ENCODE measurements around the gene DCAF5.

Gene DCAF5

GRCh38 chr14:69142101-69142500 is 10.8 kb downstream of the DCAF5 start:
- no peak for DNase-seq

DNA sequence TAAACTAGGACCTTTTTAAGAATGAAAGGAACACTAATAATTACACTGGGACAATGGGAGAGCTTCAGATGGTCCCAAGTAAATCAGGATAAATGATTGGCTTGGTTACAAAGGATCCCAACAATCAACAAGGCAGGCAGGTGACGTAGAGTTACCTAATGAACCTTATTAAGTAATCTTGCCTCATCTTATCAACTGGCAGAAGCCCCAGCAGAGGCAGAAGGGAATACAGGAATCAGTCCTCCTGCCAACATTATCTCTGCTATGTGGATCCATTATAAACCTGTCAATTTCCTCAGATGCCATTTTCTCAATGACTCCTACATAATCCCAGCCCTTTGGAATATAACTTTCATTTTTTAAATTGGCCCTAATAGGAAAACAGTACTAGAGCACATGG is 11.4 kb downstream of the DCAF5 start:
- no peak for DNase-seq

- no peak for DNase-seq
Observed at GRCh38 chr14:69139743-69140142, 13.2 kb downstream of the DCAF5 start.

GRCh38 chr14:69137843-69138535 is 14.9 kb downstream of the DCAF5 start:
- no peak for DNase-seq

GRCh38 chr14:69137416-69137815 is 15.5 kb downstream of the DCAF5 start:
- DNase-seq: no peak

DNA sequence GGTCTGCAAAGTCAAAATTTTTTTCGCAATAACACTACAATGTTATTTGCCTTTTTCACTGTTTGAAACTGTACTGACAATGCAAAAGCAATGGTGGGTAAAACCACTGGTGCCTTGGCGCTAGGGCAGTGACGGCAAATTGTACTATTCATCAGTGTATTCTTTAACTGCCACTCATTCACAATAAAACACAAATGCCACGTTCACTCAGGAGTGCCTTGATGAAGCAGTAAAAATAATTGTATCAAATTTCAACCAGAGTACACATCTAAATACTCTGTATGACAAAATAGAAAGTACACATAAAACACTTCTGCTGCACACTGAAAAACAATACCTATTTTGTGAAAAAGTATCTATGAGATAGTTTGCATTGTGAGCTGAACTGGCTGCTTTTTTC is 17.8 kb downstream of the DCAF5 start:
- DNase-seq: no peak

- DNase-seq: peak in 1 of 2 experiments; percentile 39
Observed at GRCh38 chr14:69133206-69134125, 19.5 kb downstream of the DCAF5 start.

- no peak for DNase-seq
Observed at GRCh38 chr14:69132513-69133181, 20.3 kb downstream of the DCAF5 start.

GRCh38 chr14:69131176-69131575 is 21.7 kb downstream of the DCAF5 start:
- no peak for DNase-seq

- DNase-seq: peak; percentile 54 to 68
Observed at GRCh38 chr14:69129264-69129880, 23.5 kb downstream of the DCAF5 start.

DNA sequence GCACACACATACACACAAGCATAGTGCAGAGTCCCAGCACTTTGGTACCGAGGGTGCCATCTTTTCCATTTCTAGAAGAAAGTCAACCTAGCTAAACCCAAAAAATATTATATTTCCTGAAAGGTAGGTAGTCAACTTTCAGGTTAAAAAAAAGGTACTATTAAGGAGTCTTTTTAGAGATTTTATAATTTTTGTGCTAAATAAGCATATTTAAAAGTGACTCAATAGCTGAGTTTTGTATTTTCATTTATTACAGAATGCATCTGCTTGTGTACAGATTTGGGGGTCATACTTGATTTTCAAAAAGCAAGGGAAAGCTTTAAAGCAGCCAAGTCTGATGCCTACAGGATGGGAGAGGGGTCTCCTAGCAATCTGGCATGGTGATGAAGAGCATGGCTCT is 34.6 kb downstream of the DCAF5 start:
- no peak for DNase-seq

DNA sequence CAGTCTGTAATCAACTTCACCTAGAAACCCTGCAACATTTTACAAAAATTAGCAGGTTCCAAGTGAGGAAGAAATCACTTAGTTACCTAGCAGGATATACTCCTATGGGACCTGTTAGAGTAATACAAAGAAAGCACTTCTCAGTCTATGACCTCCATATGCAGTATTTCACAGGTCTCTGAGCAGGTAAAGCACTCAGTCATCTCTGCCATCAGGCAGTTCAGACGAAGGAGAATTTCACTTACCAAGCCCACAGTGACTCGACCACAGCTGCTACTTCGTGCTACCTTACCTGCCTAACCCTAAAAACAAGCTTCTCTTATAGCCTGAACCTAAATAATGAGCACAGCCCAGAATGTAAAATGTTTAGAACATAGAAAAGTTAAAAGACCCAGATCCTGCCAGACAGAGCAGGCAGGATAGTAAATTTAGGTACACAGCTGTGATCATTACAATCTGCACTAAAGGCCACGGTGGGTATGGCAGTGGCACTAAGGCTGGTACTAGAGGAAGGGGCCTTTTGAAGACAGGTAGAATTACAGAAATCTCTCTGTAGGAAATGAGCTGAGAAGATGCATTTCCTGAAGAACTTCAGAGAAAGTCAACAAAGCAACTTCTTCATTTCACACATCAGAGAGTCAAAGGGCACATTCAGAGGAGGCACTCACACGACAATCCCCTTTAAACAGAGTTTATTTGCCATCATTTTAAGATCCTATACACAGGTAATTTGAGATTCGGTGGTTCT is 35.7 kb downstream of the DCAF5 start:
- DNase-seq: no peak

DNA sequence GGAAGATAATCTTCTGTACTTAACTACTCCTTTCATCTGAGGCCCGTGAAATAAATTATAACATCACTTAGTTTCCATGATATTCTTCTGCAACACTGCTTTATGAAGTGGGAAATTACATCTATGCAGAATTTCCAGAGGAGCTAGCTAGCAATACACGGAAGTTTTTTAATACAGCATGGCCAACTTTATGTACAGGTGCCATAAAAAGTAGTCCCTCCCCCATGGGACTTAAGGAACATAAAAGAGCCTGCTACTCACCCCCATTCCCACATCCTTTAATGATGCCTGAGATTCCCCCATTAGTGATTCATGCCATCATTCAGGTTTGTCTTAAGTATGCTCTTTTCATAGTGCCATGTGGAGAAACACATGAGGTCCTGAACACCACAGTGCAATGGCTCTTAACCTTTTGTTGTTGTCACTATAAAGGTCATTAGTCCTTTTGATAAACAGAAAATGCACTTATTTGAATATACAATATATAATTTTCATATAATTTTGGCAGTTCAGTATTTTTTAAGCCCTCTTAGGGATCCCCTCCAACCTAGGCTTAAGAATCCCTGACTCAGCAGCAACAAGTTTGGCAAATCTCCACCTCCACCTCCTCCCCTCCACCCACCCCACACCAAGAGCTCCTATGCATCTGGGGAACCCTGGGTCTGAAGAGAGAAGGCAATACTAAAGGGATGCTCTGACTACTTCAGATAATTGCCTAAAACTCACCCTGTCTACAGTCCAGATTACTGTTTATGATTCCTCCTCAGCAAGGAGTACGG is 37.3 kb downstream of the DCAF5 start:
- DNase-seq: no peak

DNA sequence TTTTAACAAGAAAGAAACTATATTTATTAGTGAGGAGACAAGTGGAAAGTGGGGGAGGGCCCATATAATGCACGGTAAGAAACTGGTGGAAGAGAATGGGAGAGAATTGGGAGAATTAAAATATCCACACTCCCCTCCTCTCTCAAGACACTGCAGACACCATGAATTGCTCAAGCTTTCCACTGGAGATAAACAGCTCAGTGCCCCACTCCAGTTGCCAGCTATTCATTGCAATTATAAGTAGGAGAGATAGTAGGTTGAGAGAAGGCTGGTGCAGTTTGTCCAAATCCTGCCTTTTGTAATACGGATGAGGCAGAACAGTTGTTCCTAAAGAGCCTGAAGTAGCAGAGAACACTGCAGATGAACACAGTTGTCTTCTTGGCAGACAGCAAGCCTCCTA is 38.2 kb downstream of the DCAF5 start:
- no peak for DNase-seq

DNA sequence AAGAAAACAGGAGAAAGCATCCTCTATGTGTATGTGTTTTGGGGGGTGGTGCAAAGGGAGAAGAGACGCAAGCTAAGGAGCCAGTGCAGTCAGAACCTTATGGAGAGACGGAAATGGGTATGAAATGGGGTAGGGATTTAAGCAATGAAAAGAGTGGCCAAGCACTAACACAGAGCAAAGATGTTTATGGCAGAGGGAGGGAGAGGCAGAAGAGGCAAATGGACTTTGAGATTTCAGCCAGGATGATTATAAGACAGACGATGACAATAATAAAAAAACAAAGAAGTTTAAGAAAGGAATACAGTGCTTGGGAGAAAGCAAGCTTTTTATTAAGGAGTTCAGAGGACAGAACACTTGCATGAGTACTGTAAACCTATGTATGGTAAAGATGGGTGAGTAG is 44.6 kb downstream of the DCAF5 start:
- no peak for DNase-seq

DNA sequence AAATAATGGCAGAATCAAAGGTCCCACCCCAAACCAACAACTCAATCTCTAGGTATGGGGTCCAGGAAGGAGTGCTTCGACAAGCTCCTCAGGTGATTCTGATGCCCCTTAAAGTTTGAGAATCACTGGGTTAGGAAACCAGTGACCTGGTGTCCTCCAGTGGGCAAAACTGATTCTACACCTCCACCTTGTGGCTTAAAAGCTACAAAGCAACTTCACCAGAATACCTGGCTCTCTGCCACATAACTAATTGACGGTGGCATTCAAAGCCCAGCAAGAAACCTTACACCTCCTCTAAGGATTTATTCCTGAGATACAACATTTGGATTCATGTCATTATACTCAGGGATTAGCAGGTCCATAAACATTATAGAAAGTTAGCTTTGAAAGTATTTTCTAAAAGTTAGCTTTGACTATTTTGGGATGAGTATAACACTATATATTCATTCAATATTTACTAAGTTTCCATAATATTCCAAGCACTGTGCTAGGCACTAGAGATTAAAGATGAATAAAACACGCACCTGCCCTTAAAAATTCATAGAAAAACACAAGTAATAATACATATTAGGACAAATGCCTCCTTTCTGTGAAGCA is 45.4 kb downstream of the DCAF5 start:
- peak in 1 of 2 experiments; percentile 12 for DNase-seq

- DNase-seq: no peak
Observed at GRCh38 chr14:69106451-69106850, 46.5 kb downstream of the DCAF5 start.

GRCh38 chr14:69105326-69105725 is 47.6 kb downstream of the DCAF5 start:
- DNase-seq: no peak

DNA sequence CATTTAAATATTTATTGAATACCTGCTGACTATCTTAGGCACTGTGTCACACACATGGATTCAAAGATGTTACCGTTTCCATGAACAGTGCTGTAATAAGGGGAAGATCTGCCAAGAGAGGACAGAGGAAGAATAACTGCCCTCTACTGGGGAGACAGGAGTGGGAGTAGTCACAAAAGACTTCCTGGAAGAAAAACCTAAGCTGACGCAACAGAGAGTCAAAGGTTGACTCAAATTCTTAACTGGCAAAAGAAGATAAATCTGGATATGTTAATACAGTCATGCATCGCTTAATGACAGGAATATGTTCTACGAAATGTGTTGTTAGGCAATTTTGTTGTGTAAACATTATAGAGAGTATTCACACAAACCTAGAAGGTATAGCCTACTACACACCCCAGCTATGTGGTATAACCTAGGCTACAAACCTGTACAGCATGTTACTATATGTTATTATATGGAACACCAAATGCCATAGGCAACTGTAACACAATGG is 51.5 kb downstream of the DCAF5 start:
- DNase-seq: no peak

GRCh38 chr14:69097974-69098373 is 54.9 kb downstream of the DCAF5 start:
- DNase-seq: no peak

Data from stimulated activated CD4-positive, alpha-beta T cell treated with anti-CD3 and anti-CD28 coated beads, Interleukin-4, amount 100 ng/mL, for 4 hours (primary cell).